Amniotic epithelial cell (primary cell): ENCODE data around the gene NLRC5.

Experiments used
- DNase-seq: peaks from one replicate; pipeline ENCODE4 v3.0.0-alpha.2; 2010; ENCODE audit warnings: low read depth

The NLRC5 gene, protein sequence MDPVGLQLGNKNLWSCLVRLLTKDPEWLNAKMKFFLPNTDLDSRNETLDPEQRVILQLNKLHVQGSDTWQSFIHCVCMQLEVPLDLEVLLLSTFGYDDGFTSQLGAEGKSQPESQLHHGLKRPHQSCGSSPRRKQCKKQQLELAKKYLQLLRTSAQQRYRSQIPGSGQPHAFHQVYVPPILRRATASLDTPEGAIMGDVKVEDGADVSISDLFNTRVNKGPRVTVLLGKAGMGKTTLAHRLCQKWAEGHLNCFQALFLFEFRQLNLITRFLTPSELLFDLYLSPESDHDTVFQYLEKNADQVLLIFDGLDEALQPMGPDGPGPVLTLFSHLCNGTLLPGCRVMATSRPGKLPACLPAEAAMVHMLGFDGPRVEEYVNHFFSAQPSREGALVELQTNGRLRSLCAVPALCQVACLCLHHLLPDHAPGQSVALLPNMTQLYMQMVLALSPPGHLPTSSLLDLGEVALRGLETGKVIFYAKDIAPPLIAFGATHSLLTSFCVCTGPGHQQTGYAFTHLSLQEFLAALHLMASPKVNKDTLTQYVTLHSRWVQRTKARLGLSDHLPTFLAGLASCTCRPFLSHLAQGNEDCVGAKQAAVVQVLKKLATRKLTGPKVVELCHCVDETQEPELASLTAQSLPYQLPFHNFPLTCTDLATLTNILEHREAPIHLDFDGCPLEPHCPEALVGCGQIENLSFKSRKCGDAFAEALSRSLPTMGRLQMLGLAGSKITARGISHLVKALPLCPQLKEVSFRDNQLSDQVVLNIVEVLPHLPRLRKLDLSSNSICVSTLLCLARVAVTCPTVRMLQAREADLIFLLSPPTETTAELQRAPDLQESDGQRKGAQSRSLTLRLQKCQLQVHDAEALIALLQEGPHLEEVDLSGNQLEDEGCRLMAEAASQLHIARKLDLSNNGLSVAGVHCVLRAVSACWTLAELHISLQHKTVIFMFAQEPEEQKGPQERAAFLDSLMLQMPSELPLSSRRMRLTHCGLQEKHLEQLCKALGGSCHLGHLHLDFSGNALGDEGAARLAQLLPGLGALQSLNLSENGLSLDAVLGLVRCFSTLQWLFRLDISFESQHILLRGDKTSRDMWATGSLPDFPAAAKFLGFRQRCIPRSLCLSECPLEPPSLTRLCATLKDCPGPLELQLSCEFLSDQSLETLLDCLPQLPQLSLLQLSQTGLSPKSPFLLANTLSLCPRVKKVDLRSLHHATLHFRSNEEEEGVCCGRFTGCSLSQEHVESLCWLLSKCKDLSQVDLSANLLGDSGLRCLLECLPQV (N-terminal part only)

DNA sequence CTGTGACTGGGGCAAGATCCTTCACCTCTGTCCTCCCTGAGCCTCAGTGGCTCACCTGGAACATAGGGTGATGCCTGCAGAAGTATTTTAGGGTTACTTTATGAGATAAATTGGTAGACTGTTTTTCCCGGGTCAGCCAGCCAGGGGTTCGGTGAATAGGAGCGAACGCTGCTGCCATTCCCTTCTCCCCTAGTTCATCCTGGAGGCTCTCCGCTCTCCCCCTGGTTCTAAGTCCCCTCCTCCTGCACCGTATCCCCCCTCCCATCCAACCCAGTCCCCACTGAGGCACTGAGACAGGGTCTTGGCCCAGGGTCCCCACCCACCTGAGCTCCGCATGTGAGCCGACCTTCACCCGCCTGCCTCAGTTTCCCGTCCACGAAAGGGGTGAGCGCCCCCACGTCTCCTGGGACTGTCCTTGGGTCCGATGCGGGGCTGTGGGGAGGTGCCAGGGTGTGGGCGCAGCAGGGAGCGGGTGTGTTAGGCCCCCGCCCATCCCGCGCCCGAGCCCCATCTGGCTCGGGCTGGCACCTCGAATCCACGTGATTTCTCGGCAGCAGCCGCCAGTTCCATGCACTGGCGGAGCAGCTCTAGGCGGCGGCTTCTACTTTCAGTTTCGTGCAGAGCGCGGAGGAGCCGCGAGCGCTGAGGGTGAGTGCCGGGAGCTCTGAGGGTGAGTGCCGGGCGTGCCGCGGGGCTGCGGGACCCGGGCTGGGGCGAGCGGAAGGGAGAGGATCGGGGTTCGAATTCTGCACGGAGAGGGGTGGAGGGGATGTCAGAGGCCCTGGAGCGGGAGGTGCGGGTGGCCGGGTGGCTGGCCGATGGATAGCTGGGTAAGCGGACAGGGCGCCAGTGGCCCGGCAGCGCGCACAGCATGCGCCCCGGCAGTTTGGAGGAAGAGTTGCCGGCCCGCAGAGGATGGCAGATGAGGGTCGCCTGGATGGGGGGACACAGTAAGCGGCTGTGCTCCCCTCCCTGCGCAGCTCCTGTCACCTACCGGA lies at the start of gene NLRC5:
TSS of gene NLRC5 (plus strand) at position 610 of the 998 bp plus-strand sequence. CDS start 31,156 bp downstream, outside the sequence.
- peak; percentile 77 for DNase-seq

DNA sequence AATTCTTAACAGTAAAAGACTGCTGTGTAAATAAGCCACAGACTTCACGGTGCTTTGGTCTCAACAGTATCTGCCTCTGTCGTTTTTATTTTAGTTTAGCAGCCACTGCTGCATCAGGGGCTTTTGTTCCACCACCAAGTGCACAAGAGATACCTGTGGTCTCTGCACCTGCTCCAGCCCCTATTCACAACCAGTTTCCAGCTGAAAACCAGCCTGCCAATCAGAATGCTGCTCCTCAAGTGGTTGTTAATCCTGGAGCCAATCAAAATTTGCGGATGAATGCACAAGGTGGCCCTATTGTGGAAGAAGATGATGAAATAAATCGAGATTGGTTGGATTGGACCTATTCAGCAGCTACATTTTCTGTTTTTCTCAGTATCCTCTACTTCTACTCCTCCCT lies 49.6 kb upstream of the NLRC5 start:
- DNase-seq: no peak

DNA sequence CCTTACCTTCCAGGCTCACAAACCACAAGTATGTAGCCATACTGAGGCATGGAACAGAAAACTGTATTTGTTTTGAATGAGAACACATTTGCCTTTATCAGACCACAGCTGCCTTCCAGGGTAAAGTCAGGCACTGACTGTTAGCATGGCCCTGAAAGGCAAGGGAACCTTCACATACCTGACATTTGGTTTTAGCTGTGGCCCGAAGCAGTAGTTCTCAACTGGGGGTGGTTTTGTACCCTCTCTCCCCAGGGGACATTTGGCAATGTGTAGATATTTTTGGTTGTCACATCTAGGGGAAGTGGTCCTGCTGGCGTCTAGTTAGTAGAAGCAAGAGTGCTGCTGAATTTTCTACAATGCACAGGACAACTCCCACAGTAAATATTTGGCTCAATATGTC lies 48.3 kb upstream of the NLRC5 start:
- no peak for DNase-seq

DNA sequence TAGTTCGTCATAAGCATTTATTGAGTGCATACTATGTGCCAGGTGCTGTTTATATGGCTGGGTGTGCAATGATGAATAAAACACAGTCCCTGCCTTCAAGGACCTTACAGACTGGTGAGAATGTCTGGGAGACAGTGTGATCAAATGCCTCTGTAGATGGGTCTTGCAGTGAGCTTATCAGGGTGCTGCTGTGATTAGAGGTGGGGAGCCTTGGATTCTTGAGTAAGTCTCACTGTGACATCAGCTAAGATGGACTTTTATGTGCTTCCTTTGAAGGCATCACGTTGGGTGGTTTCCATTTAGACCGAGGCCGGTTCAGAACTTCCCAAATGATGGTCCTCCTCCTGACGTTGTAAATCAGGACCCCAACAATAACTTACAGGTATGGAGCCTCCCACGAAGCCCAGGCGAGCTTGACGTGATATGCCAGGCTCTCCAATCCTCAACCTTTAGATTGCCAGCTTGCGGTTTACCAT lies 47.5 kb upstream of the NLRC5 start:
- no peak for DNase-seq

DNA sequence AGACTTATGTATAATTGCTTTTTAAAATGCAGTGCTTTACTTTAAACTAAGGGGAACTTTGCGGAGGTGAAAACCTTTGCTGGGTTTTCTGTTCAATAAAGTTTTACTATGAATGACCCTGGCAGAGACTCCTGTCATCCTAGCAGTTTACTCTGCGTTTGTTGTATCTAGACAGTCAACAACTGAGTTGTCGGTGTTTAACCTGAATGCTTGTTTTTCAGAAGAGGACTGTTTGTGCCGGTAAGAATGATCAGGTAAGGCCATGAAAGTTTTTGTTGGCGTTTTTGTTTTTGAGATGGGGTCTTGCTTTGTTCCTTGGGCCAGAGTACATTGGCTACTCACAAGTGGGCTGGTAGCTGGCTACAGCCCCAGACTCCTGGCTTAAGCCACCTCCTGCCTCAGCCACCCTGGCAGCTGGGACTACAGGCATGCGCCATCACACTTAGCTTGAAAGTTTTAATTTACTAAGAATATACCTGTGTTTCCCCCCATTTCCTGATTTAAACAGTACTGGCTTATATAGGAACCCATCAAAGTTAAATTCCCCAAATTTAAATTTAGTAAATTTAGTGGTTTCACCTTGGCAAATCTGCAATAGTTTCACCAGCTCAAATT lies 45.5 kb upstream of the NLRC5 start:
- no peak for DNase-seq

DNA sequence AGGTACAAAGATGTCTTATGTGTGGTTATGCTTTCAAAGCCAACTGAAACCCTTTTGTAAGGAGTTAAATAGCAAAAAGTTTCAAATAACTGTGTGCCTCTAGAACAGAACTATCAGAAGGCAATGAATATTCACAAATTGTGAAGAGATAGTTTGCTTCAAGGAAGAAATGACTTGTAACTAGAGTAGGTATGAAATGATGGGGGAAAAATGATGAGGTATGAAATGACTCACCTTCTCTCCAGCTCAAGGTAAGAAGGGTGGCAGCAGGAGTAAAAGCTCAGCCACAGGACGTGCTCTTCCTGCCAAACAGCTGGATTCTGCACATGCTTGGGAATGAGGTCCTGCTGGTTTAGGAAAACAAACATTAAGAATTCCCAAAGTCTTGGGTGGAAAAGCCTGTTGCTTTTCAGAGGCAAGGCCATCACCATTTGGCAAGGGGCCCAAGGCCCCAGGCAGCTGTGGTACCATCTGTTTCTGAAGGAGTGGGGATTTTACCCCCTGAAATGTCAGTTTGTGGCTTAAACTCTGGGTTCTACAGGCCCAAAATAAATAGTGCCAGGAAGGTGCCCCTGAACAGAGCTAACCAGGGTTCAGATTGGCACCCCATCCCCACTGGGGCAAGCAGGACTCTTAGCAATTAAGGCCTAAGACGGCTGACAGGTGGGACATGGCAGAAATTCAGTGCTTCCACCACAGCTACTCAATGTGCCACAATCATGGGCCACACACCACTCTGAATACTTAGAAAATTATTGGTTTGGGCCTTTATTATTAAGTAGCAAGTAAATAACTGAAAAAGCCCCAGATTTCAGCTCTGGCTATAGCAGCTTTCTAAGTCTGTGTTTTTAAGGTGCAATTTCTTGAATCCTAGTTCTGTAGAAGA lies 44.2 kb upstream of the NLRC5 start:
- no peak for DNase-seq

DNA sequence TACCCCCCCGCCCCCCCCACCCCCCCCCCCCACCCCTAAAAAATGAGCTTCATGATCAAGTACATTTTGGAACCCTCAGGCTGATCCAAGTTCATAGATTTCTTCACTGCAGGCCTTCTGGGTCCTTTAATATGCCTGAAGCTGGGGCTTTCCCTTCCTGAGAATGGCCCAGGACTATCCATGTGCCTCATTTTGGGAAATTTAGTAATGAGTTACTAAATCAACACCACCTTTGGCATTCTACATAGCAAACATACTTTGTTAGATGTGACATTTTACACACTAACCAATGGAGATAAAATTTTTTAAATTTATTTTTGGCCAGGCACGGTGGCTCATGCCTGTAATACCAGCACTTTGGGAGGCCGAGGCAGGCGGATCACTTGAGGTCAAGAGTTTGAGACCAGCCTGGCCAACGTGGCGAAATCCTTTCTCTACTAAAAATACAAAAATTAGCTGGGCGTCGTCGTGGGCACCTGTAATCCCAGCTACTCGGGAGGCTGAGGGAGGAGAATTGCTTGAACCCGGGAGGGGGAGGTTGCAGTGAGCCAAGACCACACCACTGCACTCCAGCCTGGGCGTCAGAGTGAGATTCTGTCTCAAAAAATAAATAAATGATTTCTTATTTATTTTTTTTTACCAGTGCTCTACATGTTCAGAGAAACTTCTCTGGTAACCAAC lies 43.4 kb upstream of the NLRC5 start:
- no peak for DNase-seq

DNA sequence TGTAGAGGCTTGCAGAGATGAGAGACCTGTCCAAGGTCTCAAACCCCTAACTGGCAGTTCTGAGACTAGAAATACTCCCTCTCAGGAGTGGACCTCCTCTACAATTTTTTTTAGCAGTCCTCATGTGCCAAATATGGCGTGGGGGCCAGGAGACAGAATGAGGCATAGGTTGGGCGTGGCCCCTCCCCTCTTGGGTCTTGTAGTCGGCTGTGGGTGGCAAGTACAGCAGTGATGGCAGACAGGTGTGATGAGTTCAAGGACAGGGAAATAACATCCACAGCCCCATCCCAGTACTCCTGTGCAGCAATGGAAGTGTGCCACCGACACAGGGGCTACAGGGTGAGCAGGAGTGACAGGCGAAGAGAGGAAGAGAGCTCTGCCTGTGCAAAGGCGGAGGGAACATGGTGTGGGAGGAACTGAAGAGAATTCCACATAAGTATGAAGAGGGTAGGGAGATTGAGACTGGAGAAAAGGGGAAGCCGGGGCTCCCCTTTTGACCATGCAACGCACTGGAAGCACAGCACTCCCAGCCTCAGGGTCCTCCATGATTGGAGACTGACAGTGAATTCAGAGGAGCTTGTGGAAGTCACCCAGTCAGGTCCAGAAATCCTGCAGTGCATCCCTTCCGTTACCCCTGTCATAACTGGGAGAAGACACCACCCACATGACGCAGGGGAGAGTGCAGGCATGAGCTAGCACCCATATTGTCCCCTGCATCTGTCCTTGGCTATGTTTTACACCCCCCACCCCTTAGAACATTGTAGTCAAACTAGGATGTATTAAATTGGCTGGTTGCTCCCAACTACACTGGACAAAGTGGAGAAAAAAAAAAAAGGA lies 42.4 kb upstream of the NLRC5 start:
- DNase-seq: no peak

DNA sequence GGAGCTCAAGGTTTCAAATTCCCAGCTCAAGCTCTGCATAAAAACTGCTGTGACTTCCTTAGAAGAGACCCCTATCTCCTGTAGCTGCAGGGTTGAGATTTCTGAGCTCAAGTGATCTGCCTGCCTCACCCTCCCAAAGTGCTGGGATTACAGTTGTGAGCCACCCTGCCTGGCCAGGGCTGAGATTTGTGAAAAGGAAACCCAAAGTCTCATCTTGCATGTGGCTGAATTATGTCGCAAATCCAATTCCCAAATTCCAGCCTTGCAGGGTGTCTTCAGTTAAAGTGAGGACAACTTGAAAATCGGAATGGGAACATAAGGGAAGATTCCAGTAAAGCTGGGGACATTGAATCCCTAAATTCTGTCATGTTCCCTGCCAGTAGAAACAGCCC lies 41.8 kb upstream of the NLRC5 start:
- no peak for DNase-seq

DNA sequence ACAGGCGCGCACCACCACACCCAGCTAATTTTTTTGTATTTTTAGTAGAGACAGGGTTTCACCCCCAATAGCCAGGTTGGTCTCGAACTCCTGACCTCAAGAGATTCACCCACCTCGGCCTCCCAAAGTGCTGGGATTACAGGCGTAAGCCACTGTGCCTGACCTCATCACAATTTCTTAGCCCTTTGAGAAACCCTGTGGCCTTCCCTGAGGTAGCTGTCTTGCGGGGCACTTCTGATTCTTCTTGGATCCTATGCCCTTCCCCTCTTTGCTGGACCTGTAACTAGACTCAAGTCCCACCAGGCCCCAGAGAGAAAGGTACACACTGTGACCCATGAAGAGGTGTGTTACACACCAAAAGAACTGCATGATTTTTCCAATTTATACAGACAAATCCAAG lies 41.1 kb upstream of the NLRC5 start:
- no peak for DNase-seq

DNA sequence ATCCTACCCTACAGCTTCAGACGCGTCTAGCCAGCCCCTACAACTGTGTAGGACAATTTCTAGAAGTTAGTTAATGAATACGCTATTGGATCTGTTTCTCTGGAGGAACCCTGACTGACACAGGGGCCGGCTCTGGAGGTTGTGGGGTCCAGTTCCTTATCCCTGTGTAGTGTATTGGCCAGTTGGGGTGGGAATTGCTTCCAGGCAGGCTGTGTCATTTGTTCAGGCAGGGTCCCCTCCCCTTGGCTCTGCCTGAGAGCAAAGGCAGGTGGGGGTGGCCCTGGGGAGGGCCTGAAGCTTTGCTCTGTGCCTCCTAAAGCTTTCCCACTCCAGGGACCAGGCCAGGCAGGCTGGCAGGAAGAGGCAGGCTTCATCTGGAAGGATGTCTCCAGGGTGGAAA lies 39.3 kb upstream of the NLRC5 start:
- no peak for DNase-seq

DNA sequence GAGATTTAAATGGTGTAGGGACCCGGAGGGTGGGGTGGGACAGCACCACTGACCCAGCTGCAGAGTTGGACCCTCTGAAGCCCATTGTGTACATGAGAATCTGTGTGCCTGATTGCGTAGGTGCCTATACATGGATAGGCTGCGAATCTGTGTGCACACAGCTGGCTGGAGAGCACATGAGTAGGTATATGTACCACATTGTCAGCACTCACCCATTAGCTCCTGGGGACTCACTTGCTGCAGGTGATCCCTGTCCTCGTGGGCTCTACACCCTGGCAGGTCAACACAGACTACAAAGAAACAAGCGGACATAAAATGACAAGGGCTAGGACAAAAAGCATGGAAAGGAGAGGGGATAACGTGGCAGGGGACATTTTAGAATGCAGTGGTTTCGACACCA lies 38.9 kb upstream of the NLRC5 start:
- DNase-seq: no peak

DNA sequence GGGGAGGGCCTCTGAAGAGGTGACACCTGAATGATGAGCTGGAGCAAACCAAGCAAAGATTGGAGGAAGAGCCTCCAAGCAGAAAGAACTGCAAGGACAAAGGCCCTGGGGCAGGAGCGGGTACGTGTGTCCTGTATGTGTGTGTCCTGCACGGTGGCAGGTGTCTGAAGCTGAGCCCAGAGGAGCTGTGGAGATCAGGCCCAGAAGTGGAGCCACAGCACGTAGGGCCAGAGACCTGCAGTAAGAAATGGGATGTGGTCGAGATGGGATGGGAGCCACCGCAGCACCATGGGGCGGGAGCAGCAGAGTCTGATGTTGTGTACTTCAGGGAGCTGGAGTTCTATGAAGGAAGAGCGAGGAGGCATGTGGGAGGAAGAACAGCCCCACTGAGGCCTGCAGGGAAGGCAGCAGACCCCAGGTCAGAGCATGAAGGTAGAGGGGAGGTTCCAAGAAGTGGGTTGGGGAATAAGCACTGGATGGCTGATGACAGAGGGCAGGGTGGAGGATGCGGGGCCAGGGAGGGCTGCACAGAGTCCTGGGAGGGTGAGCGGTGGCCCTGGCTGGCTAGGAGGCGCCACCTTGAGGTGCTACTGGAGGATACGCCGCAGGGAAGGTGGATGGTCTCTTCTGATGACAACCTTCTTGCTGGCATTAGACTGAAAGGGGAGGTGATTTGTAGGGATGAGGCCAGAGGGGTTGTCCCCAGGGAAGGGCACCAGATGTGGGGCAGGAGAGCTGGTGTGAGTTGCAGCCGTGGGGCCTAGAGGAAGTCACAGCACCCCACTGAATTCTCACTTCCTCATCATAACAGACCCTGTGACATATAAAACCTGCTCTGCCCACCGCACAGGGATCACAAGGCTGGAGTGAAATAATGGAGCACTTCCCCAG lies 38.2 kb upstream of the NLRC5 start:
- DNase-seq: peak; percentile 42

DNA sequence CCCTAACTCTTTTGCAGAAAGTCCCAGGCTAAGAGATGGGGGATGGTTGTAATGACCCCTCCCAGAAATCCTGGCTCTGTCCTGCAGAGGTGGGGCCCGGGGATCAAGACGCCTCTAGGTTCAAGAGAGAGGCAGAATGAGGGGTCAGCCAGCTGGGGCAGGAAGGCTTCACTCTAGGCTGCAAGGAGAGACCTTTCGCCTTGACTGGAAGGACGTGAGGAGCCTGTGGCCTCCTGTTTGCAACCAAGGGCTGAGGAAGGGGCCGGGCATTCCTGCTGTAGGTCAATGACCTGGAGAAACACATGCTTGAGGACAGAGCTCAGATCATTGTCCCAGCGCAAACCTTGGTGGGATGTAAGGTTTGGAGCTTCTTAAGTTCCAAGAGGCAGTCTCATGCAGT lies 36.4 kb upstream of the NLRC5 start:
- DNase-seq: no peak

DNA sequence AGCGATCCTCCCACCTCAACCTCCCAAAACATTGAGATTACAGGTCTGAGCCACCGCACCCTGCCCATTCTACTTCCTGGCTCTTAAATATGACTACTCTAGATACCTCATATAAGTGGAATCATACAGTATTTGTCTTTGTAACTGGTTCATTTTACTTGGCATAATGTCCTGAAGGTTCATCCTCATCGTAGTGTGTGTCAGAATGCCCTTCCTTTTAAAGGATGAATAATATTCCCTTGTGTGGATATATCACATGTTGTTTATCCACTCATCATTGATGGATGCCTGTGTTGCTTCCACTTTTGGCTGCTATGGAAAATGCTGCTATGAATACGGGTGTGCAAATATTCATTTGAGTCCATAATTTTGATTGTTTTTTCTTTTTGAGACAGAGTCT lies 33.3 kb upstream of the NLRC5 start:
- DNase-seq: no peak

DNA sequence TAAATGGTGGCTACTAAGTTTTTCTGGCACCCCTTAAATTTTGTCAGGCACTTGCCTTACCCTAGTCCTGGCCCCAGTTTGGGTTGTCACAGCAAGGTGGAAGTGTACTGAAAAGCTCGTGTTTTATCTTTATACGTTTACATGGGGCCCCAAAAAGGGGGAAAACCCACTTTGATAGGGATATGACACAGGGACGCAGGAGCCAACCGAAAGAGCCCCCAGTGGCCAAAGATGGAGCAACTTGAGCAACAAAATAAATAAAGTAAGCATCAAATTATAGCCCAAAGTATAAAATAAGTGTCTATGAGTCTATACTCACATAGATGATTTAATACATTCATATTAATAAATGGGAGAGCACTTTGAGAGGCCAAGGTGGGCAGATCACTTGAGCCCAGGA lies 32.6 kb upstream of the NLRC5 start:
- DNase-seq: no peak

DNA sequence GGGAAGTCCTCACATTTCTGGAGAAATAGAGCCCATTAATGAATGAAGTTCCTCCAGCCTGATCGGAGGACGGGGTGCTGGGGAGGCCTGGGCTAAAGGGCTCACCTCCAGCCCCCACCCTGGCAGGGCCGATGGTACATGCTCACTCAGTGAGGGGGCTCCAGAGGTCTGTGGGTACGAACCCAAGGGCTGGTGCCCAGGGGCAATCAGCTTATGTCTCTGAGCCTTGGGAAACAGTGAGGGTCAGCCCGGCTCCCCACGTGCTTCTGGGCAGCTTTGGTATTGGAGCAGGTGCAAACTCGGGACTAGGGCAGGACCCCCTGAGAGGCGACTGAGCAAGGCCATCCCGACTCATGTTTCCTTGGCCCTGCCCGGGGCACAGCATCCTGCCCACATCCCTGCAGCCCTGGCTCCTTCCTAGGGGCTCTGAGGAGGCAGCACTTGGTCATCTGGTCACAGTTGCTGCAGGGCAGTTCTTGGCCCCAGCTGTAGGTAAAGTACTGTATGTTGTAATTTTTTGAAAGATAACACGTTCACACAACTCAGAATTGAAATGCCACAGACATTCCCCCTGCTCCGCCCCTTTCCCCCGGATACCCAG lies 28.6 kb upstream of the NLRC5 start:
- DNase-seq: peak; percentile 54
